Activated naive CD8-positive, alpha-beta T cell treated with anti-CD3 and anti-CD28 coated beads, Interleukin-2, amount 50 U/mL, for 24 hours (primary cell): ENCODE results near the gene ENPEP.
"Not testable (repeated sequence)": the region's sequence is repeated elsewhere in the genome, so short reads cannot be mapped to it uniquely, and the experiment has no call there.

Experiments
- ATAC-seq: fragments of 150-1000 bp; cut with Tn5 transposase; one replicate; pipeline ENCODE4 v1.10.0; 2021
- DNase-seq: peaks from one replicate; pipeline ENCODE4 v3.0.0; 2021
- H3K27ac Mint-ChIP-seq: one replicate; pipeline ENCODE4 v1.8.0; 2021; ENCODE audit warnings: mild to moderate bottlenecking, mixed read lengths
- H3K27me3 Mint-ChIP-seq: one replicate; pipeline ENCODE4 v1.8.0; 2021; ENCODE audit warnings: mixed read lengths
- H3K36me3 Mint-ChIP-seq: one replicate; pipeline ENCODE4 v1.8.0; 2021; ENCODE audit warnings: low read depth, mixed read lengths
- H3K4me1 Mint-ChIP-seq: one replicate; pipeline ENCODE4 v1.8.0; 2021; ENCODE audit warnings: mixed read lengths
- H3K4me3 Mint-ChIP-seq: one replicate; pipeline ENCODE4 v1.8.0; 2021; ENCODE audit warnings: mild to moderate bottlenecking, moderate library complexity, mixed read lengths
- H3K9me3 Mint-ChIP-seq: one replicate; pipeline ENCODE4 v1.8.0; 2021; ENCODE audit warnings: mixed read lengths

ENPEP gene

DNA sequence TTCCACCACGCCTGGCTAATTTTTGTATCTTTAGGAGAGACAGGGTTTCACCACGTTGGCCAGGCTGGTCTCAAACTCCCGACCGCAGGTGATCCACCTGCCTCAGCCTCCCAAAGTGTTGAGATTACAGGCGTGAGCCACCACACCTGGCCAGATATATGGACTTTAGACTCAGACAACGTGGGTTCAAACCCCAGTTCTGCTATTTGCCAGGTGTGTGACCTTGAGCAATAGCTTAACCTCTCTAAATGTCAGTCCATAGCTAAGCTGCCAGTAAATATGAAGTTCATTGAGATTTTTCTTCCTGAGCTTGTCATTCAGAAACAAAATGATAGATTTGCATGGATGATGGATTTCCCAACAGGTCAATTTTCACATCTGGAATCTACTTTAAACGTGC lies 875 bp upstream of the ENPEP start:
- H3K9me3 Mint-ChIP-seq, ATAC-seq, H3K27ac Mint-ChIP-seq, H3K4me3 Mint-ChIP-seq, H3K27me3 Mint-ChIP-seq, DNase-seq, H3K36me3 Mint-ChIP-seq, H3K4me1 Mint-ChIP-seq: not testable (repeated sequence)

DNA sequence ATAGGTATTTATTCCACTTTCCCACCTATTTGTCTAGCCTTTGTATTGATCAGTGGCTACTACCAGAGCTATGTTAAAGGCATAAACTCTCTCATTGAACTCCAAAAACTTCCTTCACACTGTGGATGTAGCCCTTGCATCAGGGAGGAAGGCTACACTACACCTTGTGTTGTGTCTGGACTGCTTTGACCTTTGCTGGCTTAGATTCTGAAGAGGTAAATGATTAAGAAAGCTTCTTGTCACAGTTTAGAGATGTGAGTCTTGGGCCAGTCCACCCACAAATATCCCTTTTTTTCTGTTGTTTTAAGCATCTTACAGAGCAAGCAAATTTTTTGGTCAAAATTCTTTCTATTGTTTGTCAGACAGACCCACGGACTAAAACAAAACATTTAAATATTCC lies 1.9 kb downstream of the ENPEP start:
- H3K27me3 Mint-ChIP-seq, result peaks cover 18% of the 10 kb centered on the region
- no peaks in the 10 kb centered on the region for H3K36me3 Mint-ChIP-seq
- no peak overlapping the region for H3K4me3 Mint-ChIP-seq
- H3K9me3 Mint-ChIP-seq, result no peaks in the 10 kb centered on the region
- no peak for ATAC-seq
- no peaks in the 10 kb centered on the region for H3K4me1 Mint-ChIP-seq
- no peak overlapping the region for H3K27ac Mint-ChIP-seq
- DNase-seq, result no peak

DNA sequence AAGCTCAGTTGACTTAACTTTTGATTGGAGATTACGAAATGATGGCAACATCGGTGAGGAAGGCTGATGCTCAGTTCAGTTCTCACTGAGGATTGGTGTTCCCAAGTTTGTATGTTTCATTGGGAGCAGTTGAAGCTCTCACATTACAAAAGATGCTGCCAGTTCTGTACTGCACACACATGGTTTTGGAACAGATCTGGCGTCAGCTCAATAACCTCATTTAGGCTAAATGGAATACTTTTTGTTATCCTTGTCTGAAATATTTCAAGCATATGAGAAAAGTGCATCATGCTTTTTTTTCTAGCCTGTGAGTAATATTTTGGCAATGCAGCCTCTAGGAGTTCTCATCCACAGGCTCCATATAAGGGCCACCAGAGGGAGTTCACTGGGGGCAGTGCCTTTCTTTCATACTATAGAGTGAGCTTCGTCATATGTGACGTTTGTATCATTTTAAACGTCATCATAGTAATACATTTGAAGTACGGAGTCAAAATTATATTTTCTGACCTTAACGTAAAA lies 4.1 kb downstream of the ENPEP start:
- H3K36me3 Mint-ChIP-seq, result no peaks in the 10 kb centered on the region
- DNase-seq, result no peak
- ATAC-seq, result no peak
- H3K4me3 Mint-ChIP-seq, result no peak overlapping the region
- no peak overlapping the region for H3K27ac Mint-ChIP-seq
- H3K9me3 Mint-ChIP-seq, result no peaks in the 10 kb centered on the region
- peaks cover 15% of the 10 kb centered on the region for H3K27me3 Mint-ChIP-seq
- peaks cover 8% of the 10 kb centered on the region for H3K4me1 Mint-ChIP-seq

DNA sequence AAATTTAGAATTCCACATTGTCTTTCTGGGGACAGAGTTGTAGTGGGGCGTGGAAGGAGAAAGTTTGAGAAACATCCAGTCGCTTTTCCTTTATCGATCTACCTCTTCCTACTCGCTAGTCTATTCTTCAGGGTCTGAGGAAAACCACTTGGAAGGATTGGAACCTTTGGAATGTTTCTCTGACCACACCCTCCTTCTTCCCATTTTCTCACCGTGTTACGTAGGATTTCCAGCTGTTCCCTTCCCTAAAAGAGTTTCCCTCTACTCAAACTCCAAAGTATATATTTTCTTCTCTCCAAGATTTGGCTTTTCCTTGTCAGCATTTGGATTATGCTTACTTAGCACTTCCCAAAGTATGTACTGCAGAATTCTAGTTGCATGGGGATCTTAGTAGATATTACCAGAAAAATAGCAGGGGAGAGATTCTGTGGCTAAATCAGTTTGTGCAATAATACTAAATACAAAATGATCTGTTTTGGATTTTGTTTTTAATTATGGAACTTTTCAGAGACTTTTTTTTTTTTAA lies 4.9 kb downstream of the ENPEP start:
- Mint-ChIP-seq H3K27me3 (peaks cover 14% of the 10 kb centered on the region), H3K4me1 (peaks cover 10% of the 10 kb centered on the region), H3K36me3 (no peaks in the 10 kb centered on the region), H3K27ac (no peak overlapping the region), H3K4me3 (no peak overlapping the region), H3K9me3 (no peaks in the 10 kb centered on the region)
- ATAC-seq (no peak), DNase-seq (no peak)

DNA sequence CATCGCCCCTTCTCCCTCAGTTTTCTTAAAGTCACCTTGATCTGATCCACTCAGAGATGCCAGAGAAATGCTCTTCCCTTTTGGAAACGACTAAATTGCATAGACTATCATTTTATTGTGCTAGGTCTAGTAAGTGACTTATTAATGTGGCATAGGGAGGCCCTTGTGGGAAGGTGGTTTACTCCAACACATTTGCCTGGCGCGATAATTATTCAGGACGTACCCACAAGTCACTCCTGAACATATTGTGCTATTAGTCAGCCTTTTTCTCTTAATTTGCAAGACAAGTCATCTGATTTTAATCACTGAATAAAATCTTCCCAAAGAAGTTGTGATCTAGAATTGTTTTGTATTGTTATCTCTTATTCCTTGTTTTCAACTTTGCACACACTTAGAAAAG lies 7.6 kb downstream of the ENPEP start:
- DNase-seq (no peak), ATAC-seq (no peak)
- Mint-ChIP-seq H3K9me3 (no peaks in the 10 kb centered on the region), H3K27ac (no peak overlapping the region), H3K36me3 (no peaks in the 10 kb centered on the region), H3K4me3 (no peak overlapping the region), H3K27me3 (peaks cover 21% of the 10 kb centered on the region), H3K4me1 (peaks cover 10% of the 10 kb centered on the region)

DNA sequence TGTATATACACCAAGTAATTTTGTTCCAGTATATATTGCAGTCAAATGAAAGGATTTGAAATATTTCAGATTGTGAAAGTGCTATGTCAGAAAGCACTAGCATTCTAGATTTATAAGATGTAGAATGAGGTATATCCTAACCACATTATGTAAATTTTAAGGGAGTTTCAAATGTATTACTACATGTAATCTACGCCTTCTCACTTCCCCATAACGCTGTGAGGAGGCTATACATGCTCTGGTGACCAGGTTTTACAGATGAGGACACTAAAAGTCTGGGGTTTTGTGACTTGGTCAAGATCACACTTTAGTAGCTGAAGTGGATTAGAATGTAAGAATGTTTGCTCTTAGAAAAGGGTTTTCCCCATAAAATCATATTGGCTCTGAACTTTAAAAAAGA lies 8.1 kb downstream of the ENPEP start:
- no peak for DNase-seq
- Mint-ChIP-seq H3K9me3 (no peaks in the 10 kb centered on the region), H3K4me3 (no peak overlapping the region), H3K4me1 (peaks cover 10% of the 10 kb centered on the region), H3K27ac (no peak overlapping the region), H3K27me3 (peaks cover 22% of the 10 kb centered on the region), H3K36me3 (no peaks in the 10 kb centered on the region)
- ATAC-seq, result peak; percentile 43

DNA sequence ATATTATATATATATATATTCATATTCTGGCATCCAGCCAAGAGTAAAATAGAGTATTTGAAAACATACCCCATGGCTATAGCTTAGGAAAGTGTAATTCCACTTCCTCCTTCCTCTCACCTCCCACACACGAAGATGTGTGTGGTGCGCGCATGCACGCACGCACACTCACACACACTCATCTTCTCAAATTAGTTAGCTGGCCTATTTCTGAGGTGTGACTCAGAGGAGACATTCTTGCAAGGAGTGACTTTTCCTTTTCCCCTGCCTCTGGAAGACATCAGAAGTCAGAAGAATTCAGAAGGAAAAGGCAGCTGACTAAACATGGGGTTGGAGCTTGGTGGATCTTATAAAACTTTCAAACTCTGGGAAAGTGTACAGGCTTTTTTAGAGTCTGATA lies 8.8 kb downstream of the ENPEP start:
- H3K4me3 Mint-ChIP-seq, result no peak overlapping the region
- H3K36me3 Mint-ChIP-seq, result no peaks in the 10 kb centered on the region
- peaks cover 10% of the 10 kb centered on the region for H3K4me1 Mint-ChIP-seq
- DNase-seq (no peak), ATAC-seq (peak; percentile 36)
- no peaks in the 10 kb centered on the region for H3K9me3 Mint-ChIP-seq
- peaks cover 22% of the 10 kb centered on the region for H3K27me3 Mint-ChIP-seq
- H3K27ac Mint-ChIP-seq, result no peak overlapping the region

DNA sequence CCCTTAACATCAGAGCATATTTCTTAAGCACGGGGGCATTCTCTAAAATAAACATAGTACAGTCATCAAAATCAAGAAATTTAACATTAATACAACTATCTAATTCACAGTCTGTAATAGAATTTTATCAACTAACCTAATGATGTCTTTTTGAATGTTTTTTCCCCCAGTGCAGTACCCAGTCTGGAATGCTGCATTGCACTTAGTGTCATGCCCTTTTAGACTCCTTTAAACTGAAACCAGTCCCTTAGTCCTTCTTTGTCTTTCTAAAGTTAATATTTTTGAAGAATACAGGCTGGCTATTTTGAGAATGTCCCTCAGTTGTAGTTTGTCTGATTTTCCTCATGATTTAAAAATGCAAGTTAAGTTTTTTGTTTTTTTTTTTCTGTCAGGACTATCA lies 9.5 kb downstream of the ENPEP start:
- Mint-ChIP-seq H3K36me3 (no peaks in the 10 kb centered on the region), H3K4me3 (no peak overlapping the region), H3K9me3 (no peaks in the 10 kb centered on the region), H3K27me3 (peaks cover 22% of the 10 kb centered on the region), H3K27ac (no peak overlapping the region), H3K4me1 (peaks cover 10% of the 10 kb centered on the region)
- no peak for DNase-seq
- ATAC-seq, result no peak

DNA sequence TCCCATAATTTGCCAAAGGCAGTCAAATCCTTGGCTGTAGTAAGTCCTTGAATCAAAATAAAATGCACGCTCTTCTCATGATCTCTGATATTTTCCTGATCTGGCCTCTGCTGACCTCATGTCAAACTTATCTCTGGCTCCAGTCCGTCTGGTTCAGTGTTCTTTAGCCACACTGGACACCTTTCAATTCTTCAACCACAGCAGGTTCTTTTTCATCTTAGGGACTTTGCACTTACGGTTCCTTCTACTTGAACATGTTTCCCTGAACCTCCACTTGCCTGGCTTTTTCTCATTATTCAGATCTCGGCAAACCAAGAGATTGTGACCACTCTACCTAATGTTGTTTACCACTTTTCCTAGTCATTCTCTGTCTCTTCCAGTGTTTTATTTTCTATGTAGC lies 10.3 kb downstream of the ENPEP start:
- ATAC-seq (no peak), DNase-seq (no peak)
- Mint-ChIP-seq H3K4me1 (peaks cover 10% of the 10 kb centered on the region), H3K9me3 (no peaks in the 10 kb centered on the region), H3K36me3 (no peaks in the 10 kb centered on the region), H3K27ac (no peak overlapping the region), H3K27me3 (peaks cover 22% of the 10 kb centered on the region), H3K4me3 (no peak overlapping the region)

DNA sequence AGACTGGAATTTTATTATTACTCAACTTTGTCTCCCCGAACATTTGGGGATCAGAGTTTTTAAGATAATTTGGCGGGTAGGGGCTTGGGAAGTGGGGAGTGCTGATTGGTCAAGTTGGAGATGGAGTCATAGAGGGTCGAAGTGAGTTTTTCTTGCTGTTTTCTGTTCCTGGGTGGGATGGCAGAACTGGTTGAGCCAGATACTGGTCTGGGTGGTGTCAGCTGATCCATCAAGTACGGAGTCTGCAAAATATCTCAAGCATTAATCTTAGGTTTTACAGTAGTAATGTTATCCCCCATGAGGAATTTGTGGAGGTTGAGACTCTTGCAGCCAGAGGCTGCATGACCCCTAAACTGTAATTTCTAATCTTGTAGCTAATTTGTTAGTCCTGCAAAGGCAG lies 10.9 kb downstream of the ENPEP start:
- not testable (repeated sequence) for H3K9me3 Mint-ChIP-seq, ATAC-seq, DNase-seq, H3K27ac Mint-ChIP-seq, H3K4me3 Mint-ChIP-seq, H3K36me3 Mint-ChIP-seq
- Mint-ChIP-seq H3K27me3 (peaks cover 19% of the 10 kb centered on the region), H3K4me1 (peaks cover 10% of the 10 kb centered on the region)

DNA sequence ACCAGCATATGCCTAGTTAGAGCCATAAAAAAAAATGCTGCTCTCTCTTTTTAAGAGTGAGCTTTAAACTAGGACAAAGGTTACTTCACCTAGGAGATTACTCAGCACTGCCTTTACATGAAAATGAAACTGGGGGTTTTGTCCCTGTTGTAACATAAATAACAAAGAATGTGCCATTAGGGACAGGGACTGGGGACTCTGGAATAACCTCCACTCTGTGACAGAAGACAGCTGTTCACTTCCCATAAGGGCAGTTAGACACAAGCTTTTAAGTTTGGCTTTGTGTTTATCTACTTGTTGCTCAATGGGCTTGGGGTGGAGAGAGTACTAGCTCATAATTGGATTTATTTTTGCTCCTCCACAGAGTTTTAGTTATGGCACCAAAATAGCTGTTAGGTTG lies 11.9 kb downstream of the ENPEP start:
- DNase-seq, result no peak
- no peaks in the 10 kb centered on the region for H3K36me3 Mint-ChIP-seq
- H3K4me3 Mint-ChIP-seq, result no peak overlapping the region
- H3K27me3 Mint-ChIP-seq, result peaks cover 13% of the 10 kb centered on the region
- ATAC-seq, result no peak
- no peak overlapping the region for H3K27ac Mint-ChIP-seq
- H3K9me3 Mint-ChIP-seq, result no peaks in the 10 kb centered on the region
- H3K4me1 Mint-ChIP-seq, result peaks cover 10% of the 10 kb centered on the region

DNA sequence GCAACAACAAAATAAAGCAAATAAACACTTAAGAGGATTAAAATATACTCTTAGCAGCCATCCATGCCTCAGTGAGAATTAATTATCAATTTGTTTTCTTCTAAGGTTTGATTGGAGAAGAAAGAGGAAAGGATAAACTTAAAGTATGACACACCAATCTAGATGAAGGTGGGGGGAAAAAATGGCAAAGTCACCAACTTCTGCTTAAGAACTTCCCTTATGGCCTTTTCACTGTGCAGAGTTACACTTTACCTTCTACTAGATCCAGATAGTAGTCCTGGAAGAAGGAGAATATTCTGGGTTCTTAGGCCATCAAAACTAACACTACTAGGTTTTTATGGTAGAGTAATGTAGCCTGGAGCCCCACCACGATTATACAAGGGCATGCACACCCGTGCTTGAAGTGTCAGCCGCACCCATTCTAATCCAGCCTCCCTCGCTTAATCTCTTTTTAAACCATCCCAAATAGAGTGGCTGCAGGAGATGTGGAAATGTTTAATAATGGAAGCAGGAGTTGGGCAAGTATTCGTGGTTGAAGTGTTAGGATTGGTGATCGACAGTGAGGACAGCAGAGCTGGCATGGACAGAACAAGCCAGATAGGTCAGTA lies 14.1 kb downstream of the ENPEP start:
- Mint-ChIP-seq H3K4me1 (peaks cover 3% of the 10 kb centered on the region), H3K27me3 (peaks cover 16% of the 10 kb centered on the region), H3K27ac (no peak overlapping the region), H3K36me3 (no peaks in the 10 kb centered on the region), H3K4me3 (no peak overlapping the region), H3K9me3 (no peaks in the 10 kb centered on the region)
- DNase-seq (no peak), ATAC-seq (no peak)

DNA sequence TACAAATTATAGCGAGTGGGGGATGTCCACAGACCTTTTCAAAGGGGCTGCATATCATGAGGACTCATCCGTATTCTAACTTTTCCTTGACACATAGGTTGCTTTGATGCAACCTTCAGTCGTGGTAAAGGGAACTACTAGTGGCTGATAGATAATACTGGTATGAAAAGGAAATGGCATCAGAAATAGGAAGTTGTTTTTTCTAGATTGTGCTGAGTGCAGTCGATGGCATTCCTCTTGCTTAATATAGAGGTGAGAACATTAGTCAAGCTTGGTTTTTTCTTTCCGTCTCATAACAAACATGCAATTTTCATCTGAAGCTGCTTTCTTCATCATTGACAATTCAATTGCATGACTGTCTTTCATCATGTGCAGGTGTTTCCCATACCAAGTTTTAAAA lies 16.6 kb downstream of the ENPEP start:
- no peaks in the 10 kb centered on the region for H3K4me1 Mint-ChIP-seq
- no peak overlapping the region for H3K4me3 Mint-ChIP-seq
- DNase-seq (no peak), ATAC-seq (no peak)
- H3K27me3 Mint-ChIP-seq, result peaks cover 8% of the 10 kb centered on the region
- no peaks in the 10 kb centered on the region for H3K9me3 Mint-ChIP-seq
- no peak overlapping the region for H3K27ac Mint-ChIP-seq
- no peaks in the 10 kb centered on the region for H3K36me3 Mint-ChIP-seq

DNA sequence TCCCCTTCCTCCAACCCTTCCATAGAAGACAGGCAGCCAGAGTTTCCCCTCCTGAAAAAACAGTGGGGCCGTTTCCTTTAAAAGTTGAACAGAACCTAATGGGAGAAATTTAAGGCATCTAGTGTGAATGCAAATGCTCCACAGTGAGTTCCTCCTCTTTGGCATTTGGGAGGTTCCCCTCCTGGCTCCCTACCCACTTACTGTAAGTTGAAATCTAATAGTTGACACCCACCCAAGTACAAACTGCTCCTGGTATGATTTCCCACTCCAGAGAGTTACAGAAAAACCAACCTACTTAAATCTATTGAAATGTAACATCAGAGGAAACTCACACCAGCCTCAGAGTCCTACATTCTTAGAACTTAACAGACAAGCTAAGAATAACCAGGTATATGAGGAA lies 17.6 kb downstream of the ENPEP start:
- no peaks in the 10 kb centered on the region for H3K4me1 Mint-ChIP-seq
- no peaks in the 10 kb centered on the region for H3K9me3 Mint-ChIP-seq
- H3K4me3 Mint-ChIP-seq, result no peak overlapping the region
- DNase-seq (no peak), ATAC-seq (no peak)
- H3K36me3 Mint-ChIP-seq, result no peaks in the 10 kb centered on the region
- H3K27ac Mint-ChIP-seq, result no peak overlapping the region
- H3K27me3 Mint-ChIP-seq, result peaks cover 9% of the 10 kb centered on the region

DNA sequence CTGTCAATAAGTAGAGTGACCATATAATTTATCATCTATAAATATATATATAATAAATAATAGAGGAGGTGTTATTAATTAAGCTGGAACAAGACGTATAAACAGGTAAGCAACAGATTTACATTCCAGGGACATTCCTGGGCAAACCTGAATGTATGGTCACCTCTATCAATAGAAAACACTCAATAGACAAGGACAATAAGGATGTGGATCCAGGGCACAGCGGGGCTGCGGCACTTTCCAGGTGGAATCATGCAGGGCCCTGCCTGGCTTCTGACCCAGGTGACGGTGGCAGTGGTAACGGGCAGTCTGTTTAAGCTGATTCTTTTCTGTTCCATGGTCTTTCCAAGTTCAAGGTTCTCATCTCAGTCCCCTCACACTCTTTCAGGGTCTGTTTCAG lies 22.5 kb downstream of the ENPEP start:
- Mint-ChIP-seq H3K4me1 (no peaks in the 10 kb centered on the region), H3K27ac (no peak overlapping the region), H3K36me3 (no peaks in the 10 kb centered on the region), H3K27me3 (peaks cover 15% of the 10 kb centered on the region), H3K9me3 (no peaks in the 10 kb centered on the region), H3K4me3 (no peak overlapping the region)
- ATAC-seq (no peak), DNase-seq (no peak)

DNA sequence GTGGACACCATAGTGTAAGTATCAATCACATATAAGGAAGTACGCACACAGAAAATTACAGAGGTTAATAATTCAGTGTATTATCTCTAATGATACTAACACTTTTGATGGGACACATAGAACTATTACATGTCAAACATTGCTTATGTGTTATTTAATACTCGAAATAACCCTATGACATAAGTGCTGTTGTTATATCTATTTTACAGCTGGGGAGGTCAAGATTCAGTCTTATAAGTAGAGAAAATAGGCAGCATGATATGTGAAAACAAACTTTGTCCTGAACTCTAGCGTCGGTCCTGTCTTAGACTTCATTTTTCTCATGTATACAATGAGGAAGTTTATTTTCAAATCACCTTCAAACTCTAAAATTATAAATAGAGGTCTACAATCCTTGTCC lies 23.2 kb downstream of the ENPEP start:
- DNase-seq (no peak), ATAC-seq (no peak)
- peaks cover 12% of the 10 kb centered on the region for H3K27me3 Mint-ChIP-seq
- no peaks in the 10 kb centered on the region for H3K4me1 Mint-ChIP-seq
- no peak overlapping the region for H3K4me3 Mint-ChIP-seq
- H3K9me3 Mint-ChIP-seq, result no peaks in the 10 kb centered on the region
- H3K27ac Mint-ChIP-seq, result no peak overlapping the region
- no peaks in the 10 kb centered on the region for H3K36me3 Mint-ChIP-seq
